HEK293T (cell line): Measurements from ENCODE around the gene ARHGAP42.

ENCODE experiments used
- BHLHE40 ChIP-seq: fragments of 450-650 bp; IDR thresholded peaks from 2 replicates; pipeline ENCODE4 v1.6.1; 2016; ENCODE audit warnings: mild to moderate bottlenecking, moderate library complexity, borderline replicate concordance
- ELF4 ChIP-seq: fragments of 450-650 bp; IDR thresholded peaks from 2 replicates; pipeline ENCODE4 v1.6.1; 2017; ENCODE audit warnings: antibody characterized with exemption
- FOXA1 ChIP-seq: fragments of 450-650 bp; IDR thresholded peaks from 2 replicates; pipeline ENCODE4 v1.6.1; 2016; ENCODE audit warnings: mild to moderate bottlenecking
- FOXK2 ChIP-seq: fragments of 450-650 bp; IDR thresholded peaks from 2 replicates; pipeline ENCODE4 v1.6.1; 2016; ENCODE audit warnings: mild to moderate bottlenecking
- FOXM1 ChIP-seq: fragments of 450-650 bp; IDR thresholded peaks from 2 replicates; pipeline ENCODE4 v1.6.1; 2017; ENCODE audit warnings: mild to moderate bottlenecking, borderline replicate concordance
- HDGF ChIP-seq: fragments of 450-650 bp; IDR thresholded peaks from 2 replicates; pipeline ENCODE4 v1.6.1; 2017; ENCODE audit warnings: antibody characterized with exemption, borderline replicate concordance
- NFRKB ChIP-seq: fragments of 450-650 bp; IDR thresholded peaks from 2 replicates; pipeline ENCODE4 v1.6.1; 2016; ENCODE audit warnings: mild to moderate bottlenecking, moderate library complexity
- PKNOX1 ChIP-seq: fragments of 450-650 bp; IDR thresholded peaks from 2 replicates; pipeline ENCODE4 v1.6.1; 2016
- SP1 ChIP-seq: fragments of 450-650 bp; IDR thresholded peaks from 2 replicates; pipeline ENCODE4 v1.6.1; 2017

- no peak for TF ChIP-seq FOXA1
- no peak for TF ChIP-seq FOXM1
- TF ChIP-seq HDGF: no peak
- TF ChIP-seq SP1: no peak
- no peak for TF ChIP-seq PKNOX1
- no peak for TF ChIP-seq FOXK2
- no peak for TF ChIP-seq NFRKB
- TF ChIP-seq ELF4: no peak
- TF ChIP-seq BHLHE40: no peak
These were observed 72.8 kb downstream of the ARHGAP42 start for GRCh38 chr11:100759856-100760255.
